ENCODE measurements around the gene ST7.

ST7 gene

DNA sequence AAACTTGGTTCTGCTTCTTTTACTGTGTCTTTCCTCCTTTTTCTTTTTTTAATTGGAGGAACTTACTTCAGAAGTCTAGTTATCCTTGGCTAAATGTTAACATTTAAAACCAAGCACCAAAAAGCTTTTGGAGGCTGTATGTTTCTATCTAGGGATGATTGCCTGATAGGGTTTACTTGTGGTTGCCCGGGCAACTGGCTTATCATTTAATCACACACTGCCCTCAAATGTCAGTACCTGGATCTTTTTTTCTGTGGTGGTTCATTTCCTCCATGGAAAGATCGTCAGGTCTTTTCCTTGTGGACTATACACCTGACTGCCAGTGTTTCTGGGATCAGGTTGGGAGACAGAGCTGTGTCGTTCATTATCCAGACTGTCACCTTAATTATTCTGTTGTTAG is 196.4 kb downstream of the ST7 start:
- TF ChIP-seq, protein P1, sequence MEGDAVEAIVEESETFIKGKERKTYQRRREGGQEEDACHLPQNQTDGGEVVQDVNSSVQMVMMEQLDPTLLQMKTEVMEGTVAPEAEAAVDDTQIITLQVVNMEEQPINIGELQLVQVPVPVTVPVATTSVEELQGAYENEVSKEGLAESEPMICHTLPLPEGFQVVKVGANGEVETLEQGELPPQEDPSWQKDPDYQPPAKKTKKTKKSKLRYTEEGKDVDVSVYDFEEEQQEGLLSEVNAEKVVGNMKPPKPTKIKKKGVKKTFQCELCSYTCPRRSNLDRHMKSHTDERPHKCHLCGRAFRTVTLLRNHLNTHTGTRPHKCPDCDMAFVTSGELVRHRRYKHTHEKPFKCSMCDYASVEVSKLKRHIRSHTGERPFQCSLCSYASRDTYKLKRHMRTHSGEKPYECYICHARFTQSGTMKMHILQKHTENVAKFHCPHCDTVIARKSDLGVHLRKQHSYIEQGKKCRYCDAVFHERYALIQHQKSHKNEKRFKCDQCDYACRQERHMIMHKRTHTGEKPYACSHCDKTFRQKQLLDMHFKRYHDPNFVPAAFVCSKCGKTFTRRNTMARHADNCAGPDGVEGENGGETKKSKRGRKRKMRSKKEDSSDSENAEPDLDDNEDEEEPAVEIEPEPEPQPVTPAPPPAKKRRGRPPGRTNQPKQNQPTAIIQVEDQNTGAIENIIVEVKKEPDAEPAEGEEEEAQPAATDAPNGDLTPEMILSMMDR (IDR thresholded peaks at IDR 0.05; ENCODE audit: borderline replicate concordance, insufficient read depth, low read depth, low read length) = no peak
- H3K4me3 ChIP-seq (ENCODE audit: low read depth, low read length) = no peak overlapping the region

DNA sequence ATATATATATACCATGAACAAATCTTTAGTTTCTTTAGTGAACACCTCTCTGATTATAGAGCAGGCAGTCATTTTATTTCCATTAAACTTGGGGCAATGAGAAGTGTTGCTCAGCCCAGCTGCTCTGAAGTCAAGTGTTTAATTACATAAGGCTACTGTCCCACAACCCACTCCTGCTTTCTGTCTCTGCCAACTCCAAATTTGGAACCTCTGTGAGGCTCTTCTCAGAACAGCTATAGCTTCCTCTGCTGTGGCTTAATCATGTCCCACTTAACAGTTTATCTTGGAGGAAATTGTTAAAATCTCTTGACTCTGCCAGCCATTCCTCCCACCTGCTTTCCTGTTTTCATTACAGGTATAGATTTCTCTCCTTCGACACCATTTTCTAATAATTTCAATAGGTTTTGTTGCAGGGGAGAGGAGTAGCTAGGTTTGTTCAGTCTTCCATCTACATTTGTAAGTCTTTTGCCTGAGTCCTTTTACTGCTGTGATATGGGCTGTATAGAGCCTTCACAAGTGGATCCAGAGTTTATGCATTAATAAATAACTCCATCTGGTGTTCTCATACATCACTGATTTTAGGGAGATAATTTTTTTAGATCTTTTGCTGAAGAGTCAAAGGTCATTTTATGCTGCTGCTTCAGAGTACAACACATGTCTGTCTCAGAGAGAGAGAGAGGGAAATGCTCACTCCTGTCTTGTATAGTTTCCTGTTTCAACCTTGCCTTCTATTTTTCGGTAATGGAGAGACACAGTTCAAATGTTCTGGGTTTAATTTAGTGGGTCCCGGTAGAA is 199.1 kb downstream of the ST7 start:
- TF ChIP-seq, protein P1 (IDR thresholded peaks at IDR 0.05; ENCODE audit: borderline replicate concordance, insufficient read depth, low read depth, low read length) = no peak
- no peak overlapping the region for H3K4me3 ChIP-seq (ENCODE audit: low read depth, low read length)

DNA sequence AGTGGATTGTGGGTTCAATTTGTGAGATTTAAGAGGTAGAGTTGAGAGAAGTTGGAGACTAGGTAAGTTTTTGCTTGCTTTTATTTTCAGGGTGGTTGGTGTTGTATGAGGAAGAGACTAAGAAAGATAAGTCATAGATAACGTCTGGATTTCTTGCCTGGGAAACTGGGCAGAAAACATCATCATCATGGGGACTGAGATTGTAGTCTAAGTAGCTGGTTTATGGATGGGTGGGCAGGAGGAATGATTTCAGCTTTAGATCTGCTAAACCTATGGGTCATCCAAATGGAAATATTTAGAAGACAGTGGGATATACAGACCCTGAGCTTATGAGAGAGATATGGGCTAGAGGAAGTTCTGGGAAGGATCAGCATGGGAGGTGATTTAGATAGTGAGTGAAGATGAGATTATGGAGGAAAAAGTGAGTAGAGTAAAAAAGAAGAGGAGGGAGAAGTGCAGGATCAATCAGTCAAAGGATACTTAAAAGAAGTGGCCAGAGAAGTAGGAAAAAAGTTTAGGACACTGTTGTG is 199.8 kb downstream of the ST7 start:
- H3K4me3 ChIP-seq (ENCODE audit: low read depth, low read length) = no peak overlapping the region
- TF ChIP-seq, protein P1 (IDR thresholded peaks at IDR 0.05; ENCODE audit: borderline replicate concordance, insufficient read depth, low read depth, low read length) = no peak

DNA sequence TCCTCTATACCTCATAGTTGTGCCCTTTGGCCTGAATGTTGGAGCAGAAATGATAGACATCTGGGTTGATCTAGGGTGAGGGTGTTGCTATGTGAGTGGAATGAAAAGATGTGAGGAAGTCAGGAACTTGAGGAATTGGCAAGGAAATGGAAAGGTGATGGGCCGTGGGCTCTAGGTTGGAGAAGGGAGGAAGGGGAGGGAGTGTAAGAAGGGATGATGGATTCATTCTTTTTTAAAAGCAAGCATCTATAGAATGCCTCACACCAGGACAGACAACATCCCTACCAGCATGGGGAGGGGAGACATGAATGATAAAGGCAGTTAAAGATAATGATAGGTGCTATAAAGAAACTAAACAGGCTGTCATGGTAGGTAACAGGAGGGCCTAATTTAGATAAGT is 201.4 kb downstream of the ST7 start:
- H3K4me3 ChIP-seq (ENCODE audit: low read depth, low read length) = no peak overlapping the region
- TF ChIP-seq, protein P1 (IDR thresholded peaks at IDR 0.05; ENCODE audit: borderline replicate concordance, insufficient read depth, low read depth, low read length) = no peak

DNA sequence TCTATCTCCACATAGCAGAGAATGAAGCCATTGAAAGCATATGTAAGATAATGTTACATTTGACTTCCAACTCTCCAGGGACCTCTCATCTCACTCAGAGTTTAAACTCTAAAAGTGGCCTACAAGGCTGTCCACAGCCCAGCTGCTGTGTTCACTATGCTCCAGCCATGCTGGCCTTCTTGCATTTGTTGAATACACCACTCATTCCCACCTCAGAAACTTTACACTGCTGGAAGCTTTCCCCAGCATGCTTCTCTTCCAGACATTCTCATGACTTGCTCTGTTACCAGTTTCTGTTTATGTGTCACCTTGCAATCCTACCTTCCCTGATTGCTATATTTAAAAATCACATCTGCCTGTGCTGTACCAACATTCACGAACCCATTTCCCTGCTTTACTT is 202.4 kb downstream of the ST7 start:
- H3K4me3 ChIP-seq (ENCODE audit: low read depth, low read length) = no peak overlapping the region
- TF ChIP-seq, protein P1 (IDR thresholded peaks at IDR 0.05; ENCODE audit: borderline replicate concordance, insufficient read depth, low read depth, low read length) = no peak

DNA sequence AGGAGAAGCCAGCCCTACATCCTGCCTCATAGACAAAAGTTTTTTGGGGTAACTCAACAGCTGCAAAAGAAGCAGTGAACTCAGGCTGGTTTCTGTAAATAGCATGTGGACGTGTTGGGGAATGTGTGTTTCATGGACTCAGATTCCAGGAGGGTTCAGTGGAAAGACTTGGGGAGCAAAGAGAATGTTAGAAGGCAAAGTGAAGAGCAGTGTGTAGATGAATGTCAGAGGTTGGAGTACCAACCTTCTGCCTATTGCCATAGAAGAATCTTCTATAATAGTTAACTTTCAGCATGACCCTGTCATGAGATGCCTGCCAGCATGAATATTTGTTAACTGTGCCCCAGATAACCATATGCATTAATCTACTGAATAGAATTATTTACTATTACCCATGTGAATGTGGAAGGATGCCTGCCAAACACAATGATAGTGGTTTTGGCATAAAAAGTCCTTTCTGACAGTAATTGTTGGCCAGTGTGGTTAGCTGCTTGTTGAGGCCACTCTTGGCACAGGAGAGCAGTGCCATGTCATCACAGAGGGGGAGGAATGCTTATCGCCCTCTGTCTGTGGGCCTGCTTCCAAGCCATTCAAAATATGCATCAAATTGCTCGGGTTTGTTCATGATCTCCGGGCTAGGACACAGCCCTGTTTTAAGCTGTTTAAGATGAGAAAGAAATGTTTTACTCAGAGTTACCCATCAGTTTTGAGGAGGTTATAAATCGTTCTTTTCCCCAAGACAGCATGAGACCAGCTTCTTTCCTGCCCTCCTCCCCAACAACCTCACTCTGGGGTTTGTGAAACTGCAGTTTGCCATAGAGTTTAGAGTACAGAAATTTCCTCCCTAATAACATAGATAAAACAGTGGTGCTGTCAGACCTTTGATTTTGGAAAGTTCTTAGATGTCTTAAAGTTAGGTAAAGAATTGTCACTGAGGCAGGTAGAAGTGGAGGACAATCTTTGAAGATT is 204.2 kb downstream of the ST7 start:
- TF ChIP-seq, protein P1 (IDR thresholded peaks at IDR 0.05; ENCODE audit: borderline replicate concordance, insufficient read depth, low read depth, low read length) = no peak
- no peak overlapping the region for H3K4me3 ChIP-seq (ENCODE audit: low read depth, low read length)
